ENCODE results near the gene F10. TPM values are rescaled to one million over a fixed set of nuclear protein-coding genes. Genes with fewer than 3 reads are reported as not detected.

The F10 gene
- total RNA-seq, 5 donors from 2014 or later (not counting 1 experiment from before 2014, with no cell fraction given): not detected

GRCh38 chr13:113095146-113096051, 27.2 kb upstream of the F10 start:
- Mint-ChIP-seq H3K9me3 (no peaks in the 10 kb centered on the region), H3K27ac (no peak overlapping the region), H3K36me3 (peaks cover 3% of the 10 kb centered on the region), H3K4me1 (no peaks in the 10 kb centered on the region), H3K4me3 (no peak overlapping the region), H3K27me3 (no peaks in the 10 kb centered on the region)
- WGBS (ENCODE audit: insufficient coverage): 90% methylated on average over 20 of the region's 25 CpGs
- CTCF ChIA-PET: no interaction called here
- no peaks in the 10 kb centered on the region for H3K27me3 ChIP-seq (replicated peaks in 1 of 2; ENCODE audit: control insufficient read depth in 2 of 2, extremely low read depth in 1 of 2, insufficient read depth in 2 of 2, low read length in 1 of 2)
- no peak overlapping the region for H3K27ac ChIP-seq (ENCODE audit: low read length)
- H3K36me3 ChIP-seq (ENCODE audit: control insufficient read depth in 2 of 2, extremely low read depth in 1 of 2, insufficient read depth in 1 of 2, low read length in 1 of 2): no peaks in the 10 kb centered on the region
- POLR2A ChIA-PET: no interaction called here
- no peak overlapping the region for H3K4me3 ChIP-seq (ENCODE audit: control insufficient read depth in 1 of 2, extremely low read depth in 1 of 2, low read length in 1 of 2)
- no peaks in the 10 kb centered on the region for H3K9me3 ChIP-seq
- ATAC-seq (replicated peaks in 1 of 4) (no peak), DNase-seq (no peak)
- no peaks in the 10 kb centered on the region for H3K4me1 ChIP-seq (ENCODE audit: control insufficient read depth in 1 of 2, extremely low read depth in 1 of 2, insufficient read depth in 2 of 2, low read length in 2 of 2)

DNA sequence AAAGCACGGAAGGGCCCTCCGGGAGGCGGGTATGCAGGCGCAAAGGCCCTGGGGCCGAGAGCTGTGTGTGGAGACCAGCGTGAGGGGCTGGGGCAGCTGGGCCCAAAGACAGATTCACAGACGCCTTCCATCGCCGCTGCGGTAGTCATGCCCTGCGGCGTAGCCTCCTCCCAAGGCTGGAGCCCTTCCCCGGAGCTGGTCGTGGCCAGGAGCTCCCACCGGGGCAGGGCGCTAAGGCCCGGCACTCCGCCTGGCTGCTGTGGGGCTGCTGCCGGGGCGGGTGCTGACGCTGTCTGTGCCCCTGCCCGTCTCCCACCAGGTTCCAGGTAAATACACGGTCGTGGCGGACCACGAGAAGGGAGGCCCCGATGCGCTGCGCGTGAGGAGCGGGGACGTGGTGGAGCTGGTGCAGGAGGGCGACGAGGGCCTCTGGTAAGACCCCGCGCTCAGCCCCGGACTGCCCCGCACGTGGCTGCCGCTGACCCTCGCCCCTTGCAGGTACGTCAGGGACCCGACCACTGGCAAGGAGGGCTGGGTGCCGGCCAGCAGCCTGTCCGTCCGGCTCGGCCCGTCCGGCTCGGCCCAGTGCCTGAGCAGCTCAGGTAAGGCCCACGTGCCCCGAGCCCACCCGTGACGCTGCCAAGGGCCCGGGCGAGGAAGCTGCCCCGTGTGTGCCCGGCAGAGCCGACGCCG, 26.4 kb upstream of the F10 start:
- Mint-ChIP-seq H3K36me3 (peaks cover 3% of the 10 kb centered on the region), H3K4me1 (no peaks in the 10 kb centered on the region), H3K27ac (no peak overlapping the region), H3K4me3 (no peak overlapping the region), H3K27me3 (no peaks in the 10 kb centered on the region), H3K9me3 (no peaks in the 10 kb centered on the region)
- H3K27ac ChIP-seq (ENCODE audit: low read length): no peak overlapping the region
- ChIA-PET POLR2A (no interaction called here), CTCF (no interaction called here)
- no peaks in the 10 kb centered on the region for H3K36me3 ChIP-seq (ENCODE audit: control insufficient read depth in 2 of 2, extremely low read depth in 1 of 2, insufficient read depth in 1 of 2, low read length in 1 of 2)
- no peaks in the 10 kb centered on the region for H3K9me3 ChIP-seq
- H3K4me3 ChIP-seq (ENCODE audit: control insufficient read depth in 1 of 2, extremely low read depth in 1 of 2, low read length in 1 of 2): no peak overlapping the region
- DNase-seq (no peak), ATAC-seq (replicated peaks in 1 of 4) (no peak)
- H3K27me3 ChIP-seq (replicated peaks in 1 of 2; ENCODE audit: control insufficient read depth in 2 of 2, extremely low read depth in 1 of 2, insufficient read depth in 2 of 2, low read length in 1 of 2): no peaks in the 10 kb centered on the region
- WGBS (ENCODE audit: insufficient coverage): 92% methylated on average over 61 of the region's 61 CpGs
- H3K4me1 ChIP-seq (ENCODE audit: control insufficient read depth in 1 of 2, extremely low read depth in 1 of 2, insufficient read depth in 2 of 2, low read length in 2 of 2): no peaks in the 10 kb centered on the region

- CTCF ChIA-PET: no interaction called here
- H3K4me1 Mint-ChIP-seq: no peaks in the 10 kb centered on the region
- no peak overlapping the region for H3K4me3 Mint-ChIP-seq
- no peak overlapping the region for H3K4me3 ChIP-seq (ENCODE audit: control insufficient read depth in 1 of 2, extremely low read depth in 1 of 2, low read length in 1 of 2)
- H3K9me3 Mint-ChIP-seq: no peaks in the 10 kb centered on the region
- no peaks in the 10 kb centered on the region for H3K9me3 ChIP-seq
- ATAC-seq (replicated peaks in 1 of 4): no peak
- no peaks in the 10 kb centered on the region for H3K27me3 Mint-ChIP-seq
- no peak for DNase-seq
- H3K4me1 ChIP-seq (ENCODE audit: control insufficient read depth in 1 of 2, extremely low read depth in 1 of 2, insufficient read depth in 2 of 2, low read length in 2 of 2): no peaks in the 10 kb centered on the region
- POLR2A ChIA-PET: no interaction called here
- no peak overlapping the region for H3K27ac Mint-ChIP-seq
- no peak overlapping the region for H3K27ac ChIP-seq (ENCODE audit: low read length)
- H3K36me3 ChIP-seq (ENCODE audit: control insufficient read depth in 2 of 2, extremely low read depth in 1 of 2, insufficient read depth in 1 of 2, low read length in 1 of 2): no peaks in the 10 kb centered on the region
- no peaks in the 10 kb centered on the region for H3K27me3 ChIP-seq (replicated peaks in 1 of 2; ENCODE audit: control insufficient read depth in 2 of 2, extremely low read depth in 1 of 2, insufficient read depth in 2 of 2, low read length in 1 of 2)
- WGBS (ENCODE audit: insufficient coverage): 97% methylated on average over 48 of the region's 52 CpGs
- H3K36me3 Mint-ChIP-seq: peaks cover 3% of the 10 kb centered on the region
Observed at GRCh38 chr13:113096745-113097305, 25.8 kb upstream of the F10 start.

DNA sequence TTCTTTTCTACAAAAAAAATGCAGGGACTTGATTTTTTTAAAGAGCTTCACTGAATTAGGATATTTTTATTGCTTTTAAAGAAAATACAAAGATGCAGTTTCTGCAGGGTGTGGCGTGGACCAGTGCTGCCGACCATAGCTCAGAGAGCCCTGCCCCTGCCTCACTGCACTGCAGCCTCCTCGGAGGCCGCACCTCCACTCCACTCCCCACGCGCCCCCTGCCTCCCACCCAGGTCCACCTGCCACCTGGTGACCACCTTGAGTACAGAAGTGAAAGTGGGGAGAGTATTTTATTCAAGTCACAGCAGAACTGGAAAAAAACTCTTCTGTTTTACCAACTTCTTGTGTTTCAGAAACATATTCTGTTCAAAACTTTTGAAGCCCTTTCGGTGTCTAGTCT, 24.9 kb upstream of the F10 start:
- POLR2A ChIA-PET: no interaction called here
- H3K4me3 ChIP-seq (ENCODE audit: control insufficient read depth in 1 of 2, extremely low read depth in 1 of 2, low read length in 1 of 2): no peak overlapping the region

DNA sequence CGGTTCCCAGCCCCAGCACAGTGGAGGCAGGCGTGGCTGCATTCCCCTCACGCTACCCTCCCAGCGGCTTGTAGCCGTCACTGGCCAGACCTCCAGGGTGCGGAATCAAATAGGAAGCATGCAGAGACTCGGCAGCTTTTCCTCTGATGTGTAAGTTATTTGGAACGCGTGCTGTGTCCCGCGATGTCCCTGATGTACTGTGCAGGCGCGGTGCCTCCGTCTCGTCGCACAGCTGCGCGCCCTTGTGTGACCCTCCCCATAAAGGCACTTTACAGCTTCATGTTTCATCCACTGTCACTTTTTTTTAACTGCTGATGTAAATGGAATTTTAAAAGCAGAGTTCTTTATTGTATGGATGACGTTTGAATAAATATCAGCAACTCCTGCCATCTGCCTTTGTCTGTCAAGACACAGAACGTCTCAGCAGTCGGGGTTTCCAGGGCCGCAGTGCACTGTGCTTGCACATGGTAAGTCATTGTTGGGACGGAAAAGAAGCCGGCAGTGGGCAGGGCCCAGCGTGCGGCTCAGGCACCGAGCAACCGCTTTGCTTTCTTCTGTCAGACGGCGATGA, 24.4 kb upstream of the F10 start:
- Mint-ChIP-seq H3K4me3 (no peak overlapping the region), H3K27ac (no peak overlapping the region), H3K36me3 (peaks cover 3% of the 10 kb centered on the region), H3K4me1 (no peaks in the 10 kb centered on the region), H3K27me3 (no peaks in the 10 kb centered on the region), H3K9me3 (no peaks in the 10 kb centered on the region)
- ChIA-PET POLR2A (no interaction called here), CTCF (interaction anchor here in 1 of 2 donors (0.6 kb wide), 1 partner anchor 21 kb away, joined by 3 read pairs; no protein-coding TSS in a partner anchor)
- Histone ChIP-seq H3K4me1 (ENCODE audit: control insufficient read depth in 1 of 2, extremely low read depth in 1 of 2, insufficient read depth in 2 of 2, low read length in 2 of 2) (no peaks in the 10 kb centered on the region), H3K9me3 (no peaks in the 10 kb centered on the region), H3K36me3 (ENCODE audit: control insufficient read depth in 2 of 2, extremely low read depth in 1 of 2, insufficient read depth in 1 of 2, low read length in 1 of 2) (no peaks in the 10 kb centered on the region), H3K4me3 (ENCODE audit: control insufficient read depth in 1 of 2, extremely low read depth in 1 of 2, low read length in 1 of 2) (no peak overlapping the region), H3K27ac (ENCODE audit: low read length) (no peak overlapping the region), H3K27me3 (replicated peaks in 1 of 2; ENCODE audit: control insufficient read depth in 2 of 2, extremely low read depth in 1 of 2, insufficient read depth in 2 of 2, low read length in 1 of 2) (no peaks in the 10 kb centered on the region)
- ATAC-seq (replicated peaks in 1 of 4) (no peak), DNase-seq (no peak)
- WGBS (ENCODE audit: insufficient coverage): 93% methylated on average over 19 of the region's 30 CpGs

More for the DNA sequence above, 24.9 kb upstream of the F10 start:
- Mint-ChIP-seq H3K36me3 (peaks cover 3% of the 10 kb centered on the region), H3K9me3 (no peaks in the 10 kb centered on the region), H3K4me3 (no peak overlapping the region), H3K27me3 (no peaks in the 10 kb centered on the region), H3K4me1 (no peaks in the 10 kb centered on the region), H3K27ac (no peak overlapping the region)
- 93% methylated on average over 2 of the region's 7 CpGs for WGBS (ENCODE audit: insufficient coverage)
- Histone ChIP-seq H3K27me3 (replicated peaks in 1 of 2; ENCODE audit: control insufficient read depth in 2 of 2, extremely low read depth in 1 of 2, insufficient read depth in 2 of 2, low read length in 1 of 2) (no peaks in the 10 kb centered on the region), H3K36me3 (ENCODE audit: control insufficient read depth in 2 of 2, extremely low read depth in 1 of 2, insufficient read depth in 1 of 2, low read length in 1 of 2) (no peaks in the 10 kb centered on the region), H3K9me3 (no peaks in the 10 kb centered on the region), H3K27ac (ENCODE audit: low read length) (no peak overlapping the region), H3K4me1 (ENCODE audit: control insufficient read depth in 1 of 2, extremely low read depth in 1 of 2, insufficient read depth in 2 of 2, low read length in 2 of 2) (no peaks in the 10 kb centered on the region)
- DNase-seq (no peak), ATAC-seq (replicated peaks in 1 of 4) (no peak)
- CTCF ChIA-PET: no interaction called here

- DNase-seq (no peak), ATAC-seq (replicated peaks in 1 of 4) (no peak)
- Histone ChIP-seq H3K9me3 (no peaks in the 10 kb centered on the region), H3K27me3 (replicated peaks in 1 of 2; ENCODE audit: control insufficient read depth in 2 of 2, extremely low read depth in 1 of 2, insufficient read depth in 2 of 2, low read length in 1 of 2) (peaks cover 0 to 6% of the 10 kb centered on the region in 2 experiments), H3K4me1 (ENCODE audit: control insufficient read depth in 1 of 2, extremely low read depth in 1 of 2, insufficient read depth in 2 of 2, low read length in 2 of 2) (no peaks in the 10 kb centered on the region), H3K4me3 (ENCODE audit: control insufficient read depth in 1 of 2, extremely low read depth in 1 of 2, low read length in 1 of 2) (no peak overlapping the region), H3K36me3 (ENCODE audit: control insufficient read depth in 2 of 2, extremely low read depth in 1 of 2, insufficient read depth in 1 of 2, low read length in 1 of 2) (no peaks in the 10 kb centered on the region), H3K27ac (ENCODE audit: low read length) (no peak overlapping the region)
- Mint-ChIP-seq H3K4me1 (no peaks in the 10 kb centered on the region), H3K27me3 (no peaks in the 10 kb centered on the region), H3K27ac (no peak overlapping the region), H3K9me3 (no peaks in the 10 kb centered on the region), H3K4me3 (no peak overlapping the region), H3K36me3 (peaks cover 3% of the 10 kb centered on the region)
- POLR2A ChIA-PET: no interaction called here
- CTCF ChIA-PET: interaction anchor here in 1 of 2 donors (0.6 kb wide), 1 partner anchor 22 kb away, joined by 3 read pairs; no protein-coding TSS in a partner anchor
- WGBS (ENCODE audit: insufficient coverage): 85% methylated on average over 8 of the region's 11 CpGs
Observed at GRCh38 chr13:113099142-113099541, 23.5 kb upstream of the F10 start.

Measured in T-cell (primary cell).